ENCODE results near the gene TTC12.

- TF ChIP-seq, protein P1, sequence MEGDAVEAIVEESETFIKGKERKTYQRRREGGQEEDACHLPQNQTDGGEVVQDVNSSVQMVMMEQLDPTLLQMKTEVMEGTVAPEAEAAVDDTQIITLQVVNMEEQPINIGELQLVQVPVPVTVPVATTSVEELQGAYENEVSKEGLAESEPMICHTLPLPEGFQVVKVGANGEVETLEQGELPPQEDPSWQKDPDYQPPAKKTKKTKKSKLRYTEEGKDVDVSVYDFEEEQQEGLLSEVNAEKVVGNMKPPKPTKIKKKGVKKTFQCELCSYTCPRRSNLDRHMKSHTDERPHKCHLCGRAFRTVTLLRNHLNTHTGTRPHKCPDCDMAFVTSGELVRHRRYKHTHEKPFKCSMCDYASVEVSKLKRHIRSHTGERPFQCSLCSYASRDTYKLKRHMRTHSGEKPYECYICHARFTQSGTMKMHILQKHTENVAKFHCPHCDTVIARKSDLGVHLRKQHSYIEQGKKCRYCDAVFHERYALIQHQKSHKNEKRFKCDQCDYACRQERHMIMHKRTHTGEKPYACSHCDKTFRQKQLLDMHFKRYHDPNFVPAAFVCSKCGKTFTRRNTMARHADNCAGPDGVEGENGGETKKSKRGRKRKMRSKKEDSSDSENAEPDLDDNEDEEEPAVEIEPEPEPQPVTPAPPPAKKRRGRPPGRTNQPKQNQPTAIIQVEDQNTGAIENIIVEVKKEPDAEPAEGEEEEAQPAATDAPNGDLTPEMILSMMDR (IDR thresholded peaks at IDR 0.05; ENCODE audit: extremely low read depth in 1 of 2, insufficient read depth in 1 of 2, low read depth in 1 of 2, low read length in 2 of 2), result no peak
- TF ChIP-seq, protein P2, sequence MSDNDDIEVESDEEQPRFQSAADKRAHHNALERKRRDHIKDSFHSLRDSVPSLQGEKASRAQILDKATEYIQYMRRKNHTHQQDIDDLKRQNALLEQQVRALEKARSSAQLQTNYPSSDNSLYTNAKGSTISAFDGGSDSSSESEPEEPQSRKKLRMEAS (IDR thresholded peaks at IDR 0.05; ENCODE audit: insufficient read depth, insufficient read length), result no peak
- TF ChIP-seq GATA2 (IDR thresholded peaks at IDR 0.05; ENCODE audit: insufficient read depth, insufficient read length, low read depth, low read length), result no peak
- TF ChIP-seq POLR2A (IDR thresholded peaks at IDR 0.05; ENCODE audit: low read depth, low read length), result no peak
- TF ChIP-seq EZH2 (IDR thresholded peaks at IDR 0.05; ENCODE audit: borderline replicate concordance, low read depth, low read length, severe bottlenecking), result no peak
Measured at GRCh38 chr11:113386866-113387265, 72.5 kb downstream of the TTC12 start.
